ENCODE measurements around the gene GALNTL6.

GALNTL6 gene

DNA sequence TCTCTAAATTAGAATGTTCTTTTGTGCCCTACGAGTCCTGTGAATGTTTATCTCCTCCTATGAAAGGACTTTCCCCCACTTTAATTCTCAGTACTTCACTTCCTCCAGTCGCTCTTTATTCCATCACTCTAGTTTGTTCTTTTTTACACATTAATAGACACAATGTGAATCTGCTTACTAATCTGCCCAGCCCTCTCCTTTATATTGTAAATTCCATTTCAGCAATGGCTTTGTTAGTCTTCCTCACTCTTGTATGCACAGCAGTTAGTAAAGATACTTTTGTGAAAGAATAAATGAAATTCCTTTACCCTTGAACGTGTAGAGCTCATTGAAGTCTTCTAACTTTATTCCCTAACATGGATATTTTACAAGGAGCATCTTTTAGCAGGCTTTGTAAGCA, 255.3 kb downstream of the GALNTL6 start:
- Mint-ChIP-seq H3K27me3 (no peaks in the 10 kb centered on the region), H3K36me3 (no peaks in the 10 kb centered on the region), H3K4me1 (no peaks in the 10 kb centered on the region), H3K9me3 (peaks cover 0 to 2% of the 10 kb centered on the region in 2 donors), H3K27ac (no peak overlapping the region), H3K4me3 (no peak overlapping the region)
- DNase-seq (no peak), ATAC-seq (replicated peaks) (no peak)

DNA sequence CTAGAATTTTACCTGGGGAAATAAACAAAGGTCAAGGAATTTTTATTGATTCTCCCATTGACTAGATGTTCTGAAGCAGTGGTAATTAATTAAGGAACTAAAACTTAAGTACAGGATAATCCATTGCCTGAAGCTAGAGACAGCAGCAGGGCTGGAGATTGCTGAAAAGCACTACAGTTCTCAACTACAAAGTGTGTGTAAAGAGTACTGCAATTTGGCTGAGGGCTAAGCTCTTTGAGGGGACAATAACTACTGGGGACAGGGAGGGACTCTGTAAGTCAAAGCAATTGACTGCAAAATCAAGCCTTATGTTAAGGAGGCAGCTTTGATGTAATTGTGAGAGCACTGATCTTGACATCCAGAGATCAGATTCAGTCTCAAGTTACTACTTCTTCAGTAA, 260.4 kb downstream of the GALNTL6 start:
- no peak for DNase-seq
- H3K27ac Mint-ChIP-seq = no peak overlapping the region
- no peaks in the 10 kb centered on the region for H3K27me3 Mint-ChIP-seq
- H3K9me3 Mint-ChIP-seq = peaks cover 0 to 5% of the 10 kb centered on the region in 2 donors
- no peak for ATAC-seq (replicated peaks)
- no peaks in the 10 kb centered on the region for H3K4me1 Mint-ChIP-seq
- H3K4me3 Mint-ChIP-seq = no peak overlapping the region
- no peaks in the 10 kb centered on the region for H3K36me3 Mint-ChIP-seq

DNA sequence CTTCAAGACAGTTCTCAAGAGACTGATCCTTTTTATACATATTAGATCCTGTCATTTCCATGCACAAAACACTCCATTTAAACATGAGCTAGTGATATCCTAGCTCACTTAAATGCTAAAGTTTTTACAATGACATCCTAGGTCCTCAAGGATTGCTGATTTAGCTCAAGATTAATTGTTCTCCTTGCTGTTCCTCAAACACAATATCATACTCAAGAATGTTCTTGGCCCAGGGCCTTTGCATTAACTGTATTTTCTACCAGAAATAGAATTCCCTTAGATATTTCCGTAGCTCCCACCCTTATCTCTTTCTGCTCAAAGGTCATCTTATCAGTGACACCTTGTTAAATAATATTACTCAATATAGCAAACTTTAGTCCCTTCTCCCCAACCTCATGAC, 270.1 kb downstream of the GALNTL6 start:
- H3K27ac Mint-ChIP-seq = no peak overlapping the region
- H3K36me3 Mint-ChIP-seq = no peaks in the 10 kb centered on the region
- H3K4me3 Mint-ChIP-seq = no peak overlapping the region
- peaks cover 0 to 1% of the 10 kb centered on the region in 2 donors for H3K9me3 Mint-ChIP-seq
- no peaks in the 10 kb centered on the region for H3K27me3 Mint-ChIP-seq
- ATAC-seq (replicated peaks) (no peak), DNase-seq (no peak)
- no peaks in the 10 kb centered on the region for H3K4me1 Mint-ChIP-seq

DNA sequence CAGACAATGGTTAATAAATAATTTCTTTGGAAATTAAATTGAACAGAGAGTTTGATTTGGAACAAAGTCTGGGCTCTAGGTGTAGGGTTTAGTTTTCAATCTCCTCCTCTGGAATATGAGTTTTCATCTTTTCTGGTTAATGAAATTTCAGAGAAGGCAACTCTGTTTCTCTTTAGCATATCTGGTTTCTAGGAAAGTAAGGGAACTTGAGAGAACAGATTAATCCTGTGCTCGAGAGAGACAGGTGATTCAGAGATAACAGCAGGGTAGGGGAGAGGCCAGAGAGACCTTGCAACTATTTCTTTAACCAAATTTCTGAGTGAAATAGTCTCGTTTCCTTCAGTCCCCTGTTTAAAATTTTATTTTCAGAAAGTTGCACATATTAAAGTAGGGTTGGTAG, 275.4 kb downstream of the GALNTL6 start:
- H3K27me3 Mint-ChIP-seq = no peaks in the 10 kb centered on the region
- no peaks in the 10 kb centered on the region for H3K9me3 Mint-ChIP-seq
- no peak overlapping the region for H3K4me3 Mint-ChIP-seq
- no peaks in the 10 kb centered on the region for H3K4me1 Mint-ChIP-seq
- H3K36me3 Mint-ChIP-seq = no peaks in the 10 kb centered on the region
- DNase-seq (no peak), ATAC-seq (replicated peaks) (no peak)
- H3K27ac Mint-ChIP-seq = no peak overlapping the region

DNA sequence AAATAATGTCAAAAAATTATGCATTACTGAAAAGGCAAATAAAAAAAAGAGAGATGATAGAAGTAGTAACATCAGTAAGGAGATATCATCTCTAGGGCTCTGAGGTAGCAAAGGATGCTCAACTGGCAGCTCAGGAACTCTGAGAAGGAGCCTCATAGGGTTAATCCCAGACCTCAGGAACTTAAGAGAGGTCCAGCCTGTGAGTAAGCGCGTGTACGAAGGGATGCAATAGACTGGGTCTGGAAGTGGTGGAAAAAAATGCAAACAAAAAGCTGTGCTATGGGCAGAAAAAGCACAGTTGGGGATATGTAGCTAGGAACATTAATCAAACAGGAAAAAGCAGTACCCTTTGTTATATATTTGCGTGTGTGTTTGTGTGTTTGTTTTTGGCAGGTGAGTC, 282.0 kb downstream of the GALNTL6 start:
- H3K36me3 Mint-ChIP-seq = no peaks in the 10 kb centered on the region
- H3K4me3 Mint-ChIP-seq = no peak overlapping the region
- no peak overlapping the region for H3K27ac Mint-ChIP-seq

DNA sequence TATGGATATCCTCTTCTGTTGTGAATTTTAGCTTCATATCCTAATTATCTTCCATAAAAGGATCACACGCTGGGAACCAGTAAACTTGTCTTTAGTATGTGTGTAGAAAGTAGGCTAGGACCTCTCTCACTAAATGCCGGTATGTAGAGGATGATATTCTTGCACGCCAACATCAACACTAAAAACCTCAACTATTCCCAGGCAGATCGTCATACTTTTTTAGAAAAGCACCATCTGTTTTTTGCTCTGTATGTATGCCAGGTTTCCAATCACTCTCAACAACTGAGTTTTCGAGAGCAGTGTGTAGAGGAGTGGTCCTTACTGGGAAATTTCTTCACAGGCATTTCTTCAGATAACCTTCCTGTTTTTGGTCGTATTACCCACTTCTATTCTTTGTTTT, 283.6 kb downstream of the GALNTL6 start:
- Mint-ChIP-seq H3K4me3 (no peak overlapping the region), H3K27ac (no peak overlapping the region), H3K27me3 (no peaks in the 10 kb centered on the region), H3K9me3 (peaks cover 0 to 2% of the 10 kb centered on the region in 2 donors), H3K4me1 (no peaks in the 10 kb centered on the region), H3K36me3 (no peaks in the 10 kb centered on the region)
- no peak for DNase-seq
- ATAC-seq (replicated peaks) = no peak

More for the DNA sequence above, 282.0 kb downstream of the GALNTL6 start:
- H3K4me1 Mint-ChIP-seq = no peaks in the 10 kb centered on the region
- ATAC-seq (replicated peaks) (no peak), DNase-seq (no peak)
- no peaks in the 10 kb centered on the region for H3K27me3 Mint-ChIP-seq
- H3K9me3 Mint-ChIP-seq = peaks cover 0 to 2% of the 10 kb centered on the region in 2 donors

DNA sequence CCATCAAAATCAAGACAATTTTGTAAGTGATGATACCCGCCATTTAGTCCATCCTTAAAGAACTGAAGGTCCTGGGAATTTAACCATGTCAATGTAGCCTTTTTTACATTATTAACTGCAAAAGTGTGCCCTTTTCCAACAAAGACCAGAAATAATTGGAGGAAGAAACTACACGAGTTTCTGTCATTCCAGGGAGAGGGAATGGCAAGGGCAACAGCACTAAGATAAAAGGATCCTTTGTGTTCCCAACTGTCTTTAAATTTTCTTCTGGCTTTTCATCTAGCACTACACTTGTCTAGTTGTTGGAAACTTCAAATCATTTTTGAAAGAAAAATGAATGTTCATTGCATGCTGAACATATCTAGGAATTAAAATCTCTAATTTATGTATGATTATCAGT, 286.2 kb downstream of the GALNTL6 start:
- Mint-ChIP-seq H3K27ac (no peak overlapping the region), H3K27me3 (no peaks in the 10 kb centered on the region), H3K36me3 (no peaks in the 10 kb centered on the region), H3K9me3 (peaks cover 0 to 2% of the 10 kb centered on the region in 2 donors), H3K4me3 (no peak overlapping the region), H3K4me1 (no peaks in the 10 kb centered on the region)
- DNase-seq = no peak
- no peak for ATAC-seq (replicated peaks)

DNA sequence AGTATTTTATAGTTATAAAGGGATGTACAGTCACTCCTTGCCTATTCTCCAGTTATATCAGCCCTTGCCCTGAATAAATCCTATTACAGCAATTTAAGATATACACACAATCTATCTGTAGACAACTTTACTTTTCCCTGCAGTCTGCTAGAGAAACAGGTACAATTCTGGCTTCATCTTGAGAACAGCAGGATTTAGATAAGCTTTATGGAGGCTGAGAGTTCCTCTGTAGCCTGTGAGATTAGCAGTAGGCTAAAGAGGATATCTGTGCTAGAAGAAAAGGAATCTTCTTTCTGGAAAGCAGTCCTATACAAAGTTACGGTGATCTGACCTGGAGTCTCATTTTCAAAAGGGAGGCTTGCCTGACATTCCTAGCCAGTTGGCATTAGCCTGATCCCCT, 290.3 kb downstream of the GALNTL6 start:
- H3K27ac Mint-ChIP-seq = no peak overlapping the region
- no peaks in the 10 kb centered on the region for H3K36me3 Mint-ChIP-seq
- DNase-seq (no peak), ATAC-seq (replicated peaks) (no peak)
- H3K9me3 Mint-ChIP-seq = no peaks in the 10 kb centered on the region
- no peaks in the 10 kb centered on the region for H3K4me1 Mint-ChIP-seq
- H3K4me3 Mint-ChIP-seq = no peak overlapping the region
- no peaks in the 10 kb centered on the region for H3K27me3 Mint-ChIP-seq

DNA sequence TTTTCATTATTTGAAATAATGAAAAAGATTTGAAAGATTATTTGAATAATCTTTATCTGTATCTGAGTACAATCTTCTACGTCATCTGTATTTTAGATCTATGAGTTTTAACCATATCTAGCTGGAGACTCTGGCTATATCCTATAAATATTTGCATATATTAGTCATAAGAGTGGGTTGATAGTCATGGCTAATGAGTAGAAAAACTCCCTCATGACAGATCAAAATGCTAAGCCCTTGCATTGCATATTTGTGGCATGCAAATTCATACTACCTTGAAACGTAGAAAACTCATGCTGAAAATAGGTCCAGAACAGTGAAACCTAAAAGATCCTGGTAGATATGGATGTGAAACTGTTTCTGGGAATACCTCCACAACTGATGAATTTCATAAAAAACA, 291.3 kb downstream of the GALNTL6 start:
- peak in 1 of 2 donors; percentile 45 for ATAC-seq (replicated peaks)

DNA sequence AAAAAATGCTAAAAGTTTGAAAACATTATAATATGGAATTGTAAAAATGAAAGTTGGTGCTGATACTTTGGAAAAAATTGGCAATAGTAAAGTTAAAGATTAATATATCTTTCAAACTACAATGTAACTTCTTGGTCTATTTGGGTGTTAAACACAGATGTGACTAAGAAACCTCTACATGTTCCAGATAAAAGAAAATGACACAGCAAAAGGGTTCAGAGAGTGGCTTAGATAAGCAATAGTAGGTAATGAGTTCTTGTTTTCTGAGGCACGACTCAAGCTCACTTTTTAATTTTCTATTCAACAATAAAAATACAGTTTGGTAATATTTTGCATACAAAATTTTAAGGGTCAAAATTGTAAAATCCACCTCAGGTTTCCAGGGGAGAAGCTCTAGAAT, 292.7 kb downstream of the GALNTL6 start:
- no peak overlapping the region for H3K4me3 Mint-ChIP-seq
- no peak for DNase-seq
- H3K4me1 Mint-ChIP-seq = no peaks in the 10 kb centered on the region
- no peak overlapping the region for H3K27ac Mint-ChIP-seq
- H3K9me3 Mint-ChIP-seq = no peaks in the 10 kb centered on the region
- H3K36me3 Mint-ChIP-seq = no peaks in the 10 kb centered on the region
- no peak for ATAC-seq (replicated peaks)
- no peaks in the 10 kb centered on the region for H3K27me3 Mint-ChIP-seq

More for the DNA sequence above, 291.3 kb downstream of the GALNTL6 start:
- no peaks in the 10 kb centered on the region for H3K27me3 Mint-ChIP-seq
- H3K36me3 Mint-ChIP-seq = no peaks in the 10 kb centered on the region
- H3K27ac Mint-ChIP-seq = no peak overlapping the region
- no peaks in the 10 kb centered on the region for H3K4me1 Mint-ChIP-seq
- H3K9me3 Mint-ChIP-seq = no peaks in the 10 kb centered on the region
- DNase-seq = no peak
- no peak overlapping the region for H3K4me3 Mint-ChIP-seq

DNA sequence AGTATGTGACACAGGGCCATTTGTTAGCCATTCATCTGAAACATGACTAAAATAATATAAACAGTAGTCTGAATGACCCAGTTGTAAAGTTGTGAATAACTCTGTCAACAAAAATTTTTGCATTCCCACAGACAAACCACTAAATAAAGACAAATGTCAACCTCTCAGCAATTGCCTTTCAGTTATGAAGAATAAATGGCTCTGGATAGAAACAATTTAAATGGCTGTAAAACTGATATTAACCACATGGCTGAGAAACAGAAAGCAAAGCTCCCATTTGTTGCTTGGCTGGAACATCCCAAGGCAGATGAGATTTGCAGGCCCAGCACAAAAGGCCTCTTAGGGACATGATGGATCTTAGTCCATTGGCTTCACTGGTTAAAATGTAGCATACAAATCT, 296.3 kb downstream of the GALNTL6 start:
- no peaks in the 10 kb centered on the region for H3K9me3 Mint-ChIP-seq
- no peaks in the 10 kb centered on the region for H3K4me1 Mint-ChIP-seq
- no peaks in the 10 kb centered on the region for H3K27me3 Mint-ChIP-seq
- no peak overlapping the region for H3K27ac Mint-ChIP-seq
- ATAC-seq (replicated peaks) (no peak), DNase-seq (no peak)
- H3K36me3 Mint-ChIP-seq = no peaks in the 10 kb centered on the region
- H3K4me3 Mint-ChIP-seq = no peak overlapping the region

DNA sequence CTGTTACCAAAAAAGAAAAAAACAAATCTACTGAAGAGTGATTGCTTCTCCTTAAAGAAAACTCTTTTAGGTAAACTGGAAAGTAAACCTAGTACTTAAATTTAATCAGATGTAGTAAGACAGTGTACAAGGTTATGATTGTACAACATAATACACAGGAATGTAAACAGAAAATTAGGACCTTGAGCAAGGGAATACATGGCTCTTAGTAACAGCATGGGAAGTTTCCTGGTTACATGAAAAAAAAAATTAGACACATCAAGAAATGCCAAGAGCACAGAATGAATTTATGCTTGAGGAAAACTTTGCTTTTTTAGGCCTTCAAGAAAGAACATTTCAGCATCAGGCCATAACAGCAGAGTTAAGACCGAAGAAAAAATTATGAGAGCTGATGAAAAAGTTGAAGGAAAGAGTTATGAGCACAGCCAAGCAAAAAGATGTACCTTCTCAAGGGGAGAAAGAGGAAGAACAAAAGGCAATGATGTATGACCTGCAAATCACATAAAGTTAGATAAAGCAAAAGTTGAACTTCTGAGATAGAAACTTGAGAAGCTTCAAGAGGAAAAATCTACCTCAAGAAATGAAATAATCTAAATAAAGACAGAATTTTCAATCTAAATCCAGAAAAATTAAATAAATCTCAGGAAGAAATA, 311.6 kb downstream of the GALNTL6 start:
- Mint-ChIP-seq H3K36me3 (no peaks in the 10 kb centered on the region), H3K4me3 (peak overlapping the region in 1 of 2 donors; percentile 1), H3K4me1 (peaks cover 5 to 12% of the 10 kb centered on the region in 2 donors), H3K27me3 (no peaks in the 10 kb centered on the region), H3K27ac (peak overlapping the region; percentile 70), H3K9me3 (peaks cover 0 to 1% of the 10 kb centered on the region in 2 donors)
- ATAC-seq (replicated peaks) = peak; percentile 76
- no peak for DNase-seq

DNA sequence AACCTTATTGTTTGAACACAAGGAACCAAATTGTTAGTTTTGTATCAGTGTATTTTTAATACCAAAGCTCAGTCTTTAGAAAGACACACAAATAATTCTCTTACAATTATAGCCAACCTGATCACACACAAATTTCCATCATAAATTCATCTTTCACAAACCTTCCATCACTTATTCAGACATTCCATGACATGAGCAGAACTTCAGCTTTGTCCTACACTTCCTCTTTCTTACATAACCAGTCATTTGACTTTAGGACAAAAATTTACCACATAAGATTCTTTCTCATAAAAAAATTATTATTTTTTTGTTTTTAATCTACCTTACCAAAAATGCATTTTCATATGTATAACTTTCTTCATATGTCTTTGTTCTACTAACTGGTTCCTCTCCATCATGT, 312.2 kb downstream of the GALNTL6 start:
- no peak overlapping the region for H3K4me3 Mint-ChIP-seq
- H3K9me3 Mint-ChIP-seq = peaks cover 0 to 1% of the 10 kb centered on the region in 2 donors
- H3K36me3 Mint-ChIP-seq = no peaks in the 10 kb centered on the region
- ATAC-seq (replicated peaks) (peak; percentile 49 to 57), DNase-seq (no peak)
- no peak overlapping the region for H3K27ac Mint-ChIP-seq
- H3K27me3 Mint-ChIP-seq = no peaks in the 10 kb centered on the region
- peaks cover 5 to 12% of the 10 kb centered on the region in 2 donors for H3K4me1 Mint-ChIP-seq

DNA sequence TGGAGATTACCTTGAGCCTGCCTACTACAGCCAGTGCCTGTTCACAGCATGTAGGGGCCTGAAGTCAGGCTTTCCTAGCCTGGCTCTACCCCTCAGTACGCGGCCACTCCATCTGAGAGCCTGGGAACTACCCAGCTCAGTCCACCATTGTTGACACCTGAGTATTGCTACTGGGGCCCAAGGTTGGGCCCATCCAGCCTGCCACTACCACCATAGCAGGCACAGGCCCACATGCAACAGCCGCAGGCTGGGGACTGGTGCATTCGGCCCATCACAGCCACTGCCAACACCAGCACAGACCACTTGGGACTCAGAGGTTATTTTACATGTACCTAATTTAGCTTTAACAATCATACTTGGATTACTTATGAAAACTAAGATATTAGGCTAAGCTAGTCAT, 314.0 kb downstream of the GALNTL6 start:
- Mint-ChIP-seq H3K4me1 (peaks cover 5 to 12% of the 10 kb centered on the region in 2 donors), H3K9me3 (peaks cover 0 to 1% of the 10 kb centered on the region in 2 donors), H3K4me3 (no peak overlapping the region), H3K27ac (no peak overlapping the region), H3K27me3 (no peaks in the 10 kb centered on the region), H3K36me3 (no peaks in the 10 kb centered on the region)
- ATAC-seq (replicated peaks) (no peak), DNase-seq (no peak)

DNA sequence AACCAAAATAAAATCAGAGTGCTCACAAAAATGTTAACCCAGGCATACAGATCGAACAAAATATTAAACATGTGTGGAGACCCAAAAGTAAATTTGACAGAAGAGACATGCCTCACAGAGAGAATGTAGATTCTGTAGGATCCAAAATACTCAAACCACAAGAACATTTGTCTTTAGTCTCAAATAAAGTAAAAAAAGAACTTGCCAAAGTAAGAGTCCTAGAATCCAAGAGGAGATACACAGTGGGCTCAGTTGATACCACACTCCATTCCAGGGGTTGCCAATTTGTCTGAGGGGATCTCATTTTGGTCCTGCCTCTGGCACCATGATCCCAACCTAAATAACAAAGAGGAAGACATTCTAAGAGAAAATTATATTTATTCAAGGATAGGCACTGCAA, 316.4 kb downstream of the GALNTL6 start:
- Mint-ChIP-seq H3K27me3 (no peaks in the 10 kb centered on the region), H3K9me3 (peaks cover 0 to 1% of the 10 kb centered on the region in 2 donors), H3K36me3 (no peaks in the 10 kb centered on the region), H3K4me3 (no peak overlapping the region), H3K4me1 (peaks cover 5 to 12% of the 10 kb centered on the region in 2 donors), H3K27ac (no peak overlapping the region)
- no peak for ATAC-seq (replicated peaks)
- DNase-seq = no peak

DNA sequence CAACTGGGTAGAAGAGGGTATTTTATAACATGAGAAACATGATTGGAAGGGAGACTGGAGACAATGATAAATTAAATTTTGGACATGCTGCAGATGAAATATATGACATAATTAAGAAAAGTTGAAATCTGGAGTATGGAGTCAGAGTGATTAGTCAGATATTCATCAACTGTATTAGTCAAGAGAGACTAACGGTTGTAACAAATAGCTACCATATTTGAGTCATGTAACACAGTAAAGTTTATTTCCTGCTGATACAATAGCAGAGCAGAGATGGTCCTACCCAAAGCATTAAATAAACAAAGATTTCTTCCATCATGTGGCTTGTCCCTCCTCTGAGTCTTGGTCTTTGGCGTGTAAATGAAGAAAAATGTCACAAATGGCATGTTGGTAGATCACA, 321.3 kb downstream of the GALNTL6 start:
- ATAC-seq (replicated peaks) (no peak), DNase-seq (no peak)
- H3K36me3 Mint-ChIP-seq = no peaks in the 10 kb centered on the region
- H3K4me3 Mint-ChIP-seq = no peak overlapping the region
- no peaks in the 10 kb centered on the region for H3K27me3 Mint-ChIP-seq
- no peaks in the 10 kb centered on the region for H3K9me3 Mint-ChIP-seq
- H3K4me1 Mint-ChIP-seq = no peaks in the 10 kb centered on the region
- H3K27ac Mint-ChIP-seq = no peak overlapping the region
